ENCODE data around the gene ANKS1B. TPM values are rescaled to one million over a fixed set of nuclear protein-coding genes. Genes with fewer than 3 reads are reported as not detected.

The ANKS1B gene
- total RNA-seq, 1 experiment from 2014 or later = 0.54 TPM

GRCh38 chr12:99309812-99310211, 674.9 kb downstream of the ANKS1B start:
- peaks cover 4% of the 10 kb centered on the region; the same call in 1 of the 2 replicates for H3K27me3 ChIP-seq (ENCODE audit: insufficient read depth, low read length)
- ChIA-PET POLR2A (no interaction called here), RAD21 (ENCODE audit: low non-redundant PET in 1 of 2, low total read pairs in 2 of 2, uncharacterized antibody in 2 of 2, unreplicated experiment in 2 of 2) (no interaction called here)

GRCh38 chr12:99302874-99303273, 681.9 kb downstream of the ANKS1B start:
- Histone ChIP-seq H4K20me1 (ENCODE audit: insufficient read depth) (no peaks in the 10 kb centered on the region), H3K79me2 (ENCODE audit: insufficient read depth, low read length) (no peaks in the 10 kb centered on the region), H3K27ac (ENCODE audit: low read depth, low read length) (no peak overlapping the region), H2AFZ (ENCODE audit: low read depth, low read length, poor library complexity, severe bottlenecking) (no peak overlapping the region), H3K27me3 (ENCODE audit: insufficient read depth, low read length) (0 out of 2 replicates have a peak, but pooled peaks cover 5% of the 10 kb centered on the region), H3K9ac (ENCODE audit: low read length) (no peak overlapping the region), H3K9me2 (ENCODE audit: insufficient read depth) (no peaks in the 10 kb centered on the region), H3K36me3 (ENCODE audit: control insufficient read depth in 1 of 2, insufficient read depth in 2 of 2, low read length in 2 of 2) (no peaks in the 10 kb centered on the region), H3K4me3 (replicated peaks in 1 of 2; ENCODE audit: low read depth in 1 of 2, low read length in 2 of 2) (no peak overlapping the region), H3K9me3 (ENCODE audit: control insufficient read depth in 1 of 2, insufficient read depth in 1 of 2, low read depth in 1 of 2, low read length in 2 of 2) (no peaks in the 10 kb centered on the region), H3K4me1 (ENCODE audit: control insufficient read depth in 1 of 2, insufficient read depth in 2 of 2, low read length in 2 of 2) (no peaks in the 10 kb centered on the region), H3K4me2 (ENCODE audit: low read length) (no peak overlapping the region)
- no peak for TF ChIP-seq POLR2A (IDR thresholded peaks at IDR 0.05; ENCODE audit: borderline replicate concordance, extremely low read depth, insufficient read depth, insufficient read length)
- CTCF ChIA-PET = no interaction called here
- ATAC-seq = no peak
- RAD21 ChIA-PET (ENCODE audit: low non-redundant PET in 1 of 2, low total read pairs in 2 of 2, uncharacterized antibody in 2 of 2, unreplicated experiment in 2 of 2) = interaction anchor here in 1 of 2 experiments (0.6 kb wide), 1 partner anchor 44 kb away, joined by 4 read pairs; no protein-coding TSS in a partner anchor
- no peak for DNase-seq (ENCODE audit: low read depth, low spot score)
- POLR2A ChIA-PET = no interaction called here
- intact Hi-C loops (cut with micrococcal nuclease) = no loop called here
- no TSS peak for BruUV-seq (replicated peaks)

More at GRCh38 chr12:99309812-99310211, 674.9 kb downstream of the ANKS1B start:
- ATAC-seq (no peak), DNase-seq (ENCODE audit: low read depth, low spot score) (no peak)
- Histone ChIP-seq H3K27ac (ENCODE audit: low read depth, low read length) (no peak overlapping the region), H3K79me2 (ENCODE audit: insufficient read depth, low read length) (no peaks in the 10 kb centered on the region), H3K9me3 (ENCODE audit: control insufficient read depth in 1 of 2, insufficient read depth in 1 of 2, low read depth in 1 of 2, low read length in 2 of 2) (no peaks in the 10 kb centered on the region), H2AFZ (ENCODE audit: low read depth, low read length, poor library complexity, severe bottlenecking) (no peak overlapping the region), H3K4me1 (ENCODE audit: control insufficient read depth in 1 of 2, insufficient read depth in 2 of 2, low read length in 2 of 2) (no peaks in the 10 kb centered on the region), H3K36me3 (ENCODE audit: control insufficient read depth in 1 of 2, insufficient read depth in 2 of 2, low read length in 2 of 2) (no peaks in the 10 kb centered on the region), H3K9ac (ENCODE audit: low read length) (no peak overlapping the region), H3K4me3 (replicated peaks in 1 of 2; ENCODE audit: low read depth in 1 of 2, low read length in 2 of 2) (no peak overlapping the region), H3K9me2 (ENCODE audit: insufficient read depth) (no peaks in the 10 kb centered on the region), H4K20me1 (ENCODE audit: insufficient read depth) (no peaks in the 10 kb centered on the region), H3K4me2 (ENCODE audit: low read length) (no peak overlapping the region)
- no TSS peak for BruUV-seq (replicated peaks)
- CTCF ChIA-PET = no interaction called here
- TF ChIP-seq SIN3A (IDR thresholded peaks at IDR 0.05; ENCODE audit: low read depth) = no peak
- TF ChIP-seq ZFX (IDR thresholded peaks at IDR 0.05) = no peak
- TF ChIP-seq, protein P1, sequence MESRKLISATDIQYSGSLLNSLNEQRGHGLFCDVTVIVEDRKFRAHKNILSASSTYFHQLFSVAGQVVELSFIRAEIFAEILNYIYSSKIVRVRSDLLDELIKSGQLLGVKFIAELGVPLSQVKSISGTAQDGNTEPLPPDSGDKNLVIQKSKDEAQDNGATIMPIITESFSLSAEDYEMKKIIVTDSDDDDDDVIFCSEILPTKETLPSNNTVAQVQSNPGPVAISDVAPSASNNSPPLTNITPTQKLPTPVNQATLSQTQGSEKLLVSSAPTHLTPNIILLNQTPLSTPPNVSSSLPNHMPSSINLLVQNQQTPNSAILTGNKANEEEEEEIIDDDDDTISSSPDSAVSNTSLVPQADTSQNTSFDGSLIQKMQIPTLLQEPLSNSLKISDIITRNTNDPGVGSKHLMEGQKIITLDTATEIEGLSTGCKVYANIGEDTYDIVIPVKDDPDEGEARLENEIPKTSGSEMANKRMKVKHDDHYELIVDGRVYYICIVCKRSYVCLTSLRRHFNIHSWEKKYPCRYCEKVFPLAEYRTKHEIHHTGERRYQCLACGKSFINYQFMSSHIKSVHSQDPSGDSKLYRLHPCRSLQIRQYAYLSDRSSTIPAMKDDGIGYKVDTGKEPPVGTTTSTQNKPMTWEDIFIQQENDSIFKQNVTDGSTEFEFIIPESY (IDR thresholded peaks at IDR 0.05; ENCODE audit: extremely low read depth, insufficient replicate concordance, low read length) = no peak
- TF ChIP-seq MAX (IDR thresholded peaks at IDR 0.05) = no peak
- TF ChIP-seq CBX3 (IDR thresholded peaks at IDR 0.05; ENCODE audit: low read depth) = no peak
- TF ChIP-seq EZH2phosphoT487 (IDR thresholded peaks at IDR 0.05; ENCODE audit: borderline replicate concordance) = no peak
- no peak for TF ChIP-seq EZH2 (IDR thresholded peaks at IDR 0.05)
- TF ChIP-seq ZNF274 (IDR thresholded peaks at IDR 0.05; ENCODE audit: low read depth, low read length) = no peak
- no peak for TF ChIP-seq ELF1 (IDR thresholded peaks at IDR 0.05; ENCODE audit: borderline replicate concordance, low read depth)
- TF ChIP-seq EGR1 (IDR thresholded peaks at IDR 0.05; ENCODE audit: low read depth) = no peak
- intact Hi-C loops (cut with micrococcal nuclease) = no loop called here

All from HCT116 (cell line).